K562 (cell line): ENCODE data around the gene HSF4. TPM values are rescaled to one million over a fixed set of nuclear protein-coding genes. Genes with fewer than 3 reads are reported as not detected.

Experiments used
- SMAD2 ChIP-seq: fragments of 150-350 bp; IDR thresholded peaks from 2 replicates; pipeline ENCODE4 v1.6.1; 2014; ENCODE audit warnings: low read depth, mild to moderate bottlenecking, low read length
- SMARCE1 ChIP-seq: fragments of 450-650 bp; IDR thresholded peaks from 2 replicates; pipeline ENCODE4 v1.7.1; 2016; ENCODE audit warnings: mild to moderate bottlenecking
- polyA plus RNA-seq, 8 experiments: library from polyadenylated mRNA; depleted of rRNA in 4 of 8; stranded (reverse) in 5 of 8; unstranded in 3 of 8; fragments of >200 nt; fragmentation: Nextera tagmentation in 2 of 8; fragmentation: Illumina TruSeq in 1 of 8; extraction: Ambion mirVana in 2 of 8; extraction: Trizol in 1 of 8; gene quantifications; 2 replicates each; pipeline versions ENCODE4 v1.2.1 to v1.2.3, GENCODE V29; 2011 to 2014; ENCODE audit warnings: inconsistent platforms in 1 of 8, missing spikeins in 1 of 8
- total RNA-seq, 7 experiments: library from RNA; depleted of rRNA in 6 of 7; stranded (reverse); fragments of >200 nt in 6 of 7; fragmentation: Illumina TruSeq in 2 of 7; extraction: Trizol in 2 of 7; gene quantifications; 2 replicates each; pipeline versions ENCODE4 v1.2.1 to v1.2.3, GENCODE V29; 2011 to 2021; ENCODE audit warnings: low replicate concordance in 1 of 7
- TF ChIP-seq, protein P1 (sequence below): fragments of 200-600 bp; sonication (generic); IDR thresholded peaks from one replicate; pipeline ENCODE4 v1.6.1; 2012; ENCODE audit warnings: mild to moderate bottlenecking, low read depth, low read length, inconsistent platforms
- TF ChIP-seq, protein P2 (sequence below): fragments of 250-450 bp; sonication (Bioruptor Pico); IDR thresholded peaks from 2 replicates; pipeline ENCODE4 v1.5.0; 2021

The HSF4 gene
- total and polyA plus RNA-seq, 9 of the 15 experiments (the other 6 are each of a cell fraction or from before 2014, with no cell fraction given), result 0.50 to 35.4 (median 8.8) TPM; not detected in 1

DNA sequence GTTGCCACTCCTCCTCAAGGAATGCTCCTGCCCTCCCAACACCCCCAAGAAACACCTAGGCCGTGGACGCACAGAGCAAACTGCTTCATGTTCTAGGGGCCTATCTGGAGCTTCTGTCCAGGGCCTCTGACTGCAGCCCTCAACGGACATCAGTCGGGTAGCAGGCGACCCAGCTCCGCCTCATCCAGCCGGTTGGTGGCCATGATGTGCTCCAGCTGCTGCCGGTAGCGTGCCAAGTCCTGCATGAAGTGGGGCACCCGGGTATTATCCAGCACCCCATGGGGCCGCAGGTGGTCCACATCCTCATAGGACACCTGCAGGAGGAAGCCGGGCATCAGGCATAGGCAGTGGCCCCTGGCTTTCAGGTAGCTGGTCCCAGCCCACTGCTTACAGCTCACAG is 12.1 kb downstream of the HSF4 start (continued):
- TF ChIP-seq, protein P1, sequence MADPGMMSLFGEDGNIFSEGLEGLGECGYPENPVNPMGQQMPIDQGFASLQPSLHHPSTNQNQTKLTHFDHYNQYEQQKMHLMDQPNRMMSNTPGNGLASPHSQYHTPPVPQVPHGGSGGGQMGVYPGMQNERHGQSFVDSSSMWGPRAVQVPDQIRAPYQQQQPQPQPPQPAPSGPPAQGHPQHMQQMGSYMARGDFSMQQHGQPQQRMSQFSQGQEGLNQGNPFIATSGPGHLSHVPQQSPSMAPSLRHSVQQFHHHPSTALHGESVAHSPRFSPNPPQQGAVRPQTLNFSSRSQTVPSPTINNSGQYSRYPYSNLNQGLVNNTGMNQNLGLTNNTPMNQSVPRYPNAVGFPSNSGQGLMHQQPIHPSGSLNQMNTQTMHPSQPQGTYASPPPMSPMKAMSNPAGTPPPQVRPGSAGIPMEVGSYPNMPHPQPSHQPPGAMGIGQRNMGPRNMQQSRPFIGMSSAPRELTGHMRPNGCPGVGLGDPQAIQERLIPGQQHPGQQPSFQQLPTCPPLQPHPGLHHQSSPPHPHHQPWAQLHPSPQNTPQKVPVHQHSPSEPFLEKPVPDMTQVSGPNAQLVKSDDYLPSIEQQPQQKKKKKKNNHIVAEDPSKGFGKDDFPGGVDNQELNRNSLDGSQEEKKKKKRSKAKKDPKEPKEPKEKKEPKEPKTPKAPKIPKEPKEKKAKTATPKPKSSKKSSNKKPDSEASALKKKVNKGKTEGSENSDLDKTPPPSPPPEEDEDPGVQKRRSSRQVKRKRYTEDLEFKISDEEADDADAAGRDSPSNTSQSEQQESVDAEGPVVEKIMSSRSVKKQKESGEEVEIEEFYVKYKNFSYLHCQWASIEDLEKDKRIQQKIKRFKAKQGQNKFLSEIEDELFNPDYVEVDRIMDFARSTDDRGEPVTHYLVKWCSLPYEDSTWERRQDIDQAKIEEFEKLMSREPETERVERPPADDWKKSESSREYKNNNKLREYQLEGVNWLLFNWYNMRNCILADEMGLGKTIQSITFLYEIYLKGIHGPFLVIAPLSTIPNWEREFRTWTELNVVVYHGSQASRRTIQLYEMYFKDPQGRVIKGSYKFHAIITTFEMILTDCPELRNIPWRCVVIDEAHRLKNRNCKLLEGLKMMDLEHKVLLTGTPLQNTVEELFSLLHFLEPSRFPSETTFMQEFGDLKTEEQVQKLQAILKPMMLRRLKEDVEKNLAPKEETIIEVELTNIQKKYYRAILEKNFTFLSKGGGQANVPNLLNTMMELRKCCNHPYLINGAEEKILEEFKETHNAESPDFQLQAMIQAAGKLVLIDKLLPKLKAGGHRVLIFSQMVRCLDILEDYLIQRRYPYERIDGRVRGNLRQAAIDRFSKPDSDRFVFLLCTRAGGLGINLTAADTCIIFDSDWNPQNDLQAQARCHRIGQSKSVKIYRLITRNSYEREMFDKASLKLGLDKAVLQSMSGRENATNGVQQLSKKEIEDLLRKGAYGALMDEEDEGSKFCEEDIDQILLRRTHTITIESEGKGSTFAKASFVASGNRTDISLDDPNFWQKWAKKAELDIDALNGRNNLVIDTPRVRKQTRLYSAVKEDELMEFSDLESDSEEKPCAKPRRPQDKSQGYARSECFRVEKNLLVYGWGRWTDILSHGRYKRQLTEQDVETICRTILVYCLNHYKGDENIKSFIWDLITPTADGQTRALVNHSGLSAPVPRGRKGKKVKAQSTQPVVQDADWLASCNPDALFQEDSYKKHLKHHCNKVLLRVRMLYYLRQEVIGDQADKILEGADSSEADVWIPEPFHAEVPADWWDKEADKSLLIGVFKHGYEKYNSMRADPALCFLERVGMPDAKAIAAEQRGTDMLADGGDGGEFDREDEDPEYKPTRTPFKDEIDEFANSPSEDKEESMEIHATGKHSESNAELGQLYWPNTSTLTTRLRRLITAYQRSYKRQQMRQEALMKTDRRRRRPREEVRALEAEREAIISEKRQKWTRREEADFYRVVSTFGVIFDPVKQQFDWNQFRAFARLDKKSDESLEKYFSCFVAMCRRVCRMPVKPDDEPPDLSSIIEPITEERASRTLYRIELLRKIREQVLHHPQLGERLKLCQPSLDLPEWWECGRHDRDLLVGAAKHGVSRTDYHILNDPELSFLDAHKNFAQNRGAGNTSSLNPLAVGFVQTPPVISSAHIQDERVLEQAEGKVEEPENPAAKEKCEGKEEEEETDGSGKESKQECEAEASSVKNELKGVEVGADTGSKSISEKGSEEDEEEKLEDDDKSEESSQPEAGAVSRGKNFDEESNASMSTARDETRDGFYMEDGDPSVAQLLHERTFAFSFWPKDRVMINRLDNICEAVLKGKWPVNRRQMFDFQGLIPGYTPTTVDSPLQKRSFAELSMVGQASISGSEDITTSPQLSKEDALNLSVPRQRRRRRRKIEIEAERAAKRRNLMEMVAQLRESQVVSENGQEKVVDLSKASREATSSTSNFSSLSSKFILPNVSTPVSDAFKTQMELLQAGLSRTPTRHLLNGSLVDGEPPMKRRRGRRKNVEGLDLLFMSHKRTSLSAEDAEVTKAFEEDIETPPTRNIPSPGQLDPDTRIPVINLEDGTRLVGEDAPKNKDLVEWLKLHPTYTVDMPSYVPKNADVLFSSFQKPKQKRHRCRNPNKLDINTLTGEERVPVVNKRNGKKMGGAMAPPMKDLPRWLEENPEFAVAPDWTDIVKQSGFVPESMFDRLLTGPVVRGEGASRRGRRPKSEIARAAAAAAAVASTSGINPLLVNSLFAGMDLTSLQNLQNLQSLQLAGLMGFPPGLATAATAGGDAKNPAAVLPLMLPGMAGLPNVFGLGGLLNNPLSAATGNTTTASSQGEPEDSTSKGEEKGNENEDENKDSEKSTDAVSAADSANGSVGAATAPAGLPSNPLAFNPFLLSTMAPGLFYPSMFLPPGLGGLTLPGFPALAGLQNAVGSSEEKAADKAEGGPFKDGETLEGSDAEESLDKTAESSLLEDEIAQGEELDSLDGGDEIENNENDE, result no peak
- TF ChIP-seq SMAD2, result no peak
- TF ChIP-seq, protein P2, sequence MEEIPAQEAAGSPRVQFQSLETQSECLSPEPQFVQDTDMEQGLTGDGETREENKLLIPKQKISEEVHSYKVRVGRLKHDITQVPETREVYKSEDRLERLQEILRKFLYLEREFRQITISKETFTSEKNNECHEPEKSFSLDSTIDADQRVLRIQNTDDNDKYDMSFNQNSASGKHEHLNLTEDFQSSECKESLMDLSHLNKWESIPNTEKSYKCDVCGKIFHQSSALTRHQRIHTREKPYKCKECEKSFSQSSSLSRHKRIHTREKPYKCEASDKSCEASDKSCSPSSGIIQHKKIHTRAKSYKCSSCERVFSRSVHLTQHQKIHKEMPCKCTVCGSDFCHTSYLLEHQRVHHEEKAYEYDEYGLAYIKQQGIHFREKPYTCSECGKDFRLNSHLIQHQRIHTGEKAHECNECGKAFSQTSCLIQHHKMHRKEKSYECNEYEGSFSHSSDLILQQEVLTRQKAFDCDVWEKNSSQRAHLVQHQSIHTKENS (CRISPR knock-in tag), result no peak
- TF ChIP-seq SMARCE1, result no peak
